ENCODE data around the gene PRDM12. TPM values are rescaled to one million over a fixed set of nuclear protein-coding genes. Genes with fewer than 3 reads are reported as not detected.

PRDM12 gene
- polyA plus RNA-seq, 1 experiment, result not detected

GRCh38 chr9:130635721-130636647 is 28.4 kb upstream of the PRDM12 start:
- no peak for DNase-seq (ENCODE audit: low read depth, low spot score)
- ChIA-PET POLR2A (no interaction called here), CTCF (no interaction called here)
- Histone ChIP-seq H3K27me3 (ENCODE audit: control insufficient read depth, insufficient read depth, low read length) (no peaks in the 10 kb centered on the region), H3K9me3 (ENCODE audit: control insufficient read depth, insufficient read depth, low read length) (no peaks in the 10 kb centered on the region), H3K27ac (ENCODE audit: low read depth, low read length) (no peak overlapping the region), H3K4me3 (ENCODE audit: low read depth, low read length) (no peak overlapping the region)
- no peak for TF ChIP-seq CTCF (IDR thresholded peaks at IDR 0.05; ENCODE audit: low read depth, low read length)

GRCh38 chr9:130636648-130637020 is 27.8 kb upstream of the PRDM12 start:
- H3K27ac ChIP-seq (ENCODE audit: low read depth, low read length), result no peak overlapping the region
- ChIA-PET POLR2A (no interaction called here), CTCF (interaction anchor here (1.1 kb wide), 1 partner anchor 176 kb away, joined by 5 read pairs; no protein-coding TSS in a partner anchor)
- no peak for TF ChIP-seq CTCF (IDR thresholded peaks at IDR 0.05; ENCODE audit: low read depth, low read length)
- peaks cover 2% of the 10 kb centered on the region; the same call in 1 of the 2 replicates for H3K9me3 ChIP-seq (ENCODE audit: control insufficient read depth, insufficient read depth, low read length)
- H3K27me3 ChIP-seq (ENCODE audit: control insufficient read depth, insufficient read depth, low read length), result no peaks in the 10 kb centered on the region
- DNase-seq (ENCODE audit: low read depth, low spot score), result no peak
- no peak overlapping the region for H3K4me3 ChIP-seq (ENCODE audit: low read depth, low read length)

GRCh38 chr9:130638284-130639123 is 25.9 kb upstream of the PRDM12 start:
- peaks cover 5% of the 10 kb centered on the region for H3K9me3 ChIP-seq (ENCODE audit: control insufficient read depth, insufficient read depth, low read length)
- H3K27ac ChIP-seq (ENCODE audit: low read depth, low read length), result no peak overlapping the region
- ChIA-PET CTCF (no interaction called here), POLR2A (interaction anchor here (0.7 kb wide), 1 partner anchor 280 kb away, joined by 3 read pairs; no protein-coding TSS in a partner anchor)
- H3K27me3 ChIP-seq (ENCODE audit: control insufficient read depth, insufficient read depth, low read length), result no peaks in the 10 kb centered on the region
- H3K4me3 ChIP-seq (ENCODE audit: low read depth, low read length), result no peak overlapping the region
- no peak for DNase-seq (ENCODE audit: low read depth, low spot score)
- TF ChIP-seq CTCF (IDR thresholded peaks at IDR 0.05; ENCODE audit: low read depth, low read length), result no peak

- no peaks in the 10 kb centered on the region for H3K27me3 ChIP-seq (ENCODE audit: control insufficient read depth, insufficient read depth, low read length)
- H3K9me3 ChIP-seq (ENCODE audit: control insufficient read depth, insufficient read depth, low read length), result peaks cover 5% of the 10 kb centered on the region
- no peak overlapping the region for H3K27ac ChIP-seq (ENCODE audit: low read depth, low read length)
- DNase-seq (ENCODE audit: low read depth, low spot score), result no peak
- no peak for TF ChIP-seq CTCF (IDR thresholded peaks at IDR 0.05; ENCODE audit: low read depth, low read length)
- ChIA-PET CTCF (no interaction called here), POLR2A (interaction anchor here (0.7 kb wide), 1 partner anchor 280 kb away, joined by 3 read pairs; no protein-coding TSS in a partner anchor)
- H3K4me3 ChIP-seq (ENCODE audit: low read depth, low read length), result no peak overlapping the region
Observed at GRCh38 chr9:130639124-130639765, 25.1 kb upstream of the PRDM12 start.

Data from AG04450 (cell line).